Cardiac septum (tissue), 1 donor: ENCODE data around the gene SCGB3A1. TPM values are rescaled to one million over a fixed set of nuclear protein-coding genes. Genes with fewer than 3 reads are reported as not detected.

ENCODE experiments used
- DNase-seq: peaks from one replicate; pipeline ENCODE4 v3.0.0-alpha.2; 2020; ENCODE audit warnings: low spot score
- intact Hi-C: fragments of 100-400 bp; cut with DNase I; formaldehyde crosslinking; loops from one replicate; pipeline ENCODE4 v1.14.0; 2022
- long read RNA-seq: library from polyadenylated mRNA; unstranded; transcript quantifications from one replicate; pipeline ENCODE4 v2.0.0, GENCODE V29; 2021
- total RNA-seq: library from RNA; stranded (reverse); fragmentation: NEBNext Ultra II Directional; extraction: Animal tissue kit (Norgen Biotek cat#: 25700); gene quantifications from one replicate; pipeline ENCODE4 v1.2.1, GENCODE V29; 2021
- donor health status: DM: no; HTN: no; CAD: no.

Gene SCGB3A1, protein sequence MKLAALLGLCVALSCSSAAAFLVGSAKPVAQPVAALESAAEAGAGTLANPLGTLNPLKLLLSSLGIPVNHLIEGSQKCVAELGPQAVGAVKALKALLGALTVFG
- not detected for total RNA-seq
- long read RNA-seq, partial matches to known transcripts: 0 of 1 reads
- long read RNA-seq, other reads (novel, unspliced or antisense): 0 of 1 reads

DNA sequence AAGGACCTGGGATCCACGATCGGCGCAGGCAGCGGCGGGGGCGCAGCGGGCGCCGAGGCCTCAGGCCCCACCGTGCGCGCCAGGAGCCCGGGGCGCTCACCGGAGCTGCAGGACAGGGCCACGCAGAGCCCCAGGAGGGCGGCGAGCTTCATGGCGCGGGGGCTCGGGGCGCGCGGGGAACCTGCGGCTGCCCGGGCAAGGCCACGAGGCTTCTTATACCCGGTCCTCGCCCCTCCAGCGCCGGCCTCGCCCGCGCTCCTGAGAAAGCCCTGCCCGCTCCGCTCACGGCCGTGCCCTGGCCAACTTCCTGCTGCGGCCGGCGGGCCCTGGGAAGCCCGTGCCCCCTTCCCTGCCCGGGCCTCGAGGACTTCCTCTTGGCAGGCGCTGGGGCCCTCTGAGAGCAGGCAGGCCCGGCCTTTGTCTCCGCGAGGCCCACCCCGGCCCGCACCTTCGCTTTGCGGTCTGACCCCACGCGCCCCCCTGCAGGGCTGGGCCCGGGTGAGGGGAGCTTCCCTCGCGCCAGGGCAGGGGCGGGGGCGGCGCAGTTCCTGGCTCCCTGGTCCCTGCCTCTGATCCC, at the start of gene SCGB3A1:
Gene SCGB3A1, minus strand, starts transcription at position 189 of the 577 bp plus-strand sequence. Its CDS starts 37 bp downstream, at position 152.
- intact Hi-C loops: no loop called here
- DNase-seq: peak; percentile 60

DNA sequence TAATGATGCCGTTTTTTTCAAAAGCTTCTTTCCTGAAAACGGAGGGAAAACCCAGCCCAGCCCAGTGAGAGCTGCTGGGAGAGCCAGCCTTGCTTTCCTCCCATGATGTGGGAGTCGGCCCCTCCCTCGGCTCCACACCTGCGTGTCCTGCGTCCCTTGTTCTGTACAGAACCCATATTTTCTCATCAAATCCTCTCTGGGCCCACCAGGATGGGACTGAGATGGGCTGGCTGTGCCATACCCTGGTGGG, 49.2 kb upstream of the SCGB3A1 start:
- DNase-seq: peak; percentile 67
- intact Hi-C loops: no loop called here

DNA sequence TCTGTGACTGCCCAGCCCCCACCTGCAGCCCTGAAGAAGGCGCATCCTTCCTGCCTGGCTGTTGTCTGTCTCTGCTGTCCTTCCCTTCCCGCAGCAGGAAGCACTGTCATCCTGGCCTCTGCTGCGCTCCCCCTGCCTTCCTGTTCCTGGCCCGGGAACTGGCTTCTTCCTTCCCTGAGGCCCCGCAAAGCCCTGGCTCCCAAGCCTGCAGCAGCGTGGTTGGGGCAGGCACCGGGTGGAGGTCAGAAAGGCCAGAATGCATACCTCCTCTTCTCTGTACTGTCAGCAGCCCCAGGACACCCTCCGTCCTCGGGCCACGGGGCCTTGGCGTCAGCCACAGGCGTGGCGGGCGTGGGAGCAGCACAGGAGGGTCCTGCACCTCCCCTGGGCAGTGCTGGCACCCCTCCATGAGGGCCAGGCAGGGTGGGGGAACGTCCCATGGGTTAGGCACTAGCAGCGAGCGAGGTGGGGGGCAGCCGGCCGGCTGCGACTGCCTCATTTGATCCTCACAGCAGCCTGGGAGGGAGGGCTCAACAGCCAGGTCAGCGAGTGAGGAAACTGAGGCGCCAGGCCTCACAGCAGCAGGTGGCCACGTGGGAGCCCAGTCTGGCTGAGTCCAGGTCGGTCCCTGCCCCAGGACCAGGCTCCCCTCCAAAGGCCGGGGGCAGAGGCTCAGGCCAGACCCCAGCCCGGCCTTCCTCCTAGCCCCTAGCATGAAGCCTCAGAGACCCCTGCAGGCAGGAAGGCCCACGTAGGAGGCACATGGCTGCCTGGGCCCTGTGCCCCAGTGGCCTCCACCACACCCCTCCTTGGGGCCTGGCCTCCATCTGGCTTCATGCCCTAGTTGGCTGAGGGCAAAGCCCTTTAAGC, 48.7 kb upstream of the SCGB3A1 start:
- intact Hi-C loops: no loop called here
- DNase-seq: peak; percentile 67

DNA sequence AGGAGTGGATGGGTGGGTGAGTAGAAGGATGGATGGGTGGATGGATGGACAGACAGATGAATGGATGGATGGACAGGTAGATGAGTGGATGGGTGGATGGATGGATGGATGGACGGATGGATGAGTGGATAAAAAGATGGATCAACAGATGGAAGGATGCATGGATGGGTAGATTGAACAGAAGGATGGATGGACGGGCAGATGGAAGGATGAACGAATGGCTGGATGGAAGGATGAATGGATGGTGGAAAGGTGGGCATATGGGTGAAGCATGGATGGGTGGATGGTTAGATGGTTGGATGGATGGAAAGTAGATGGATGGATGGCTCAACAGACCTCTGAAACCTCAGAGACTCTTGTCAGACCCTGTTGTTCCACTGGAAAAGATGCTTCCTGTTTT, 48.0 kb upstream of the SCGB3A1 start:
- DNase-seq: no peak
- intact Hi-C loops: no loop called here

DNA sequence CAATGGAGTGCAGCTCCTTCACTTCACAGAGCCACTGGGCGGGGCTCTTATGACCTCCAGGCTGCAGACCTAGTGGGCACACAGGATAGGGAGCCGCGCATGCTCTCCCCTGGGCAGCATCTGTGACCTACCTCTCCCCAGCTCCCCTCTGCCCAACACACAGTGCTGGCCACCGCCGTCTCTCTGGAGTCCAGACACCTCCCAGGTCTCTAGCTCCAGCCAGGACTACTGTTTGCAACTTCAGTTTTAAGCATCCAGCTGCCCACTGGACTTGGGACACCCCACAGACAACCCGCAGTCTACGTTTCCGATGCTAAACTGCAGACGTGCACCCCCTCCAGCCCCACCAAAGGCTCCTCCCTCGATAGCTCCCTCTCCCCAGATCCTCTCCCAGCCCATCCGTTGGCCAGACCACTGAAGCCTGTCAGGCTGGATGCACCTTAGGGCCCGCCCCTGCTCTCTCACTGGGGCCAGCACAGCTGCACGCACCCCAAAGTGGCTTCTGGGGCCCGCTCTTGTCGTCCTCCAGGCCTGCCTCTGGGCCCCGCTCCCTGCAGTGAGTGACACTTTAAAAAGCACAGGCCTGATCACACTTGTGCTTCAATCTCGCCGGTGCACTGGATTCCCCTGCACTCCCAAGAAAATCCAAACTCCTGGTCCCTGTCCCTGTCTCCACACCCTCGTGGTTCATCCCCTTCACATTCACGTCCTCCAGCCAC, 46.8 kb upstream of the SCGB3A1 start:
- DNase-seq: peak; percentile 72
- intact Hi-C loops: no loop called here

DNA sequence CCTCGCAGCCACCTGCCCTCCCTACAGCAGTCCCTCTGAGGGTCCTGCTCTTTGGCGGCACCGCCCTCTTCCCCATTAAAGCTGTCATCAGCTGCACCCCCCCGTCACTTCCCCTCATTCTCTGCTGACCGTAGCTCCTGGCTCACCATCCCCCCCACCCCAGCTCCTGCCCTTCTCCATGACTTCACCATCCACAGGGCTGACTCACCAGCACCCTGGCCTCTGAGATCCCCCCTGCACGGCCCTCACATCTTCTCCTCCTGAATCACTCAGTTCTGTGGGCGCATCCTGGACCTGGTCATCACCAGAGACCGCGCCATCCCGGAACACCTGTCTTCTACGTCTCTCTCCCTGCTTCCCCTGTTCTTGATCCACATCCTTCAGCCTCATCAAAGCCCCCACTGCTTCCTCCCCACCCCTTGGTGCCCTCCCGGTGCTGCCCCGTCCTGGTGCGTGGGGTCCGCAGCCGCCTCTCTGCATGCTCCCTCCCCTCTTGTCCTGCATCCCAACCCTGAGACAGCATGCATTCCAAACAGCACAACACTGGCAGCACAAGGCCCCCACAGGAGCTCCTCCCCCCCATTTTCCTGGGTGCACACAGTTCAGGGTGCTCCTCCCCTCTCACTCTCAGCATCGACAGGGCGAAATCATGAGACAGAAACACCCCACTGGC, 45.2 kb upstream of the SCGB3A1 start:
- intact Hi-C loops: no loop called here
- DNase-seq: peak; percentile 67

DNA sequence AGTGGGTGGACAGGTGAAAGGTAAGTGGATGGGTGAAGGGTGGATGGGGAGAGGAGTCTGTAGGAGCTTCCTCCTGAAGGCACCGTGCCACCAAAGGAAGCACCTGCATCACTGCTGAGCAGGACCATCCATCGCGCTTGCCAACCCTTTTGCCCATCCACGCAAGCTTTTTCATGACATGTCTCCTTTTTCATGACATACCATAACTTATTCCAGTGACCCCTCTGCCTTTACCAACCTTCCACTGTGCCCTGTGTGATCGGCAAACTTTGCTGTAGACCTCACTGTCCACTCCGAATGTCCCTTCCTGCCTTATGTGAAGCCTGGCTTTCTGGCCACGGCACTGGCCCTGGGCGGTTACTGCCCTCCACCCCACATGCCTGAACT, 44.7 kb upstream of the SCGB3A1 start:
- intact Hi-C loops: no loop called here
- DNase-seq: peak; percentile 61

DNA sequence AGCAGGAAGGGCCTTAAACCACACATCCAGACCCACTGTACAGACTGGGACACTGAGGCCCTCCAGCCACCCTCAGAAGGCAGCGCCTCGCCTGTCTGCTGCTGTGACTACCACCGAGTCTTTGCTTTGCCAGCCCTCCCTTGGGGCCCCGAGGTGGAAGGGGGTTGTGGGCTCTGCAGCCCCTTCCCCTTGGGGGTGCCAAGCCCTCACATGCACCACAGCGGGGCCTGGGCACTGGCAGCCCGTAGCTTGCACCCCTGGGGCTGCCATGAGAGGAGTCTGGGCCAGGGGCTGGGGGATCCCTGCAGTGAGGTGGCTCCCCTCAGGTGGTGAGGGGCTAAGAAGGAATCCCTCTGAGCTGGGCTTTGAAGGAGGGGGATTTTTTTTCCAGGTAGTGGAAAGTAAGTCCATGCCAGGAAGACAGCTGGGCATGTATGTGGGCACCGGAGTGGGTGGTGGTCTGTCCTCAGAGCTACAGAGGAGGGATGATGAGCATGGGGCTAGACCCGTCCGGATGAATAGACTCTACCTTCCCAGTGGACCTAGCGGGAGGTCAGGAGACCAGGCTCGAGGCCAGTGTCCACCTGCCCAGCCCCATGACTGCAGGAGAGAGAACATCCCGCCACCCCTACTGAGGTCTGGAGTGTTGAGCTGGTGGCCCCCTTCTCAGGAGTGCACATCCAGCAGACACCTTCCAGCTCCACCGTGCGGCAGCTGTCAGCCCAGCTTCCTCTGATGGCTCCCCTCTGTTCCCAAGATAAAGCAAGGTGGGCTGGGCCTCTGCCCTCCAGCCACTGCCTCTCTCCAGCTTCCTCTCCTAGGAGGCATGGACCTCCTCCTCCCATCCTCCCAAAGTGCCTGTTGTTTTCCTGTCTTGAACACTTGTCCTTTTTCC, 42.2 kb upstream of the SCGB3A1 start:
- intact Hi-C loops: no loop called here
- no peak for DNase-seq

DNA sequence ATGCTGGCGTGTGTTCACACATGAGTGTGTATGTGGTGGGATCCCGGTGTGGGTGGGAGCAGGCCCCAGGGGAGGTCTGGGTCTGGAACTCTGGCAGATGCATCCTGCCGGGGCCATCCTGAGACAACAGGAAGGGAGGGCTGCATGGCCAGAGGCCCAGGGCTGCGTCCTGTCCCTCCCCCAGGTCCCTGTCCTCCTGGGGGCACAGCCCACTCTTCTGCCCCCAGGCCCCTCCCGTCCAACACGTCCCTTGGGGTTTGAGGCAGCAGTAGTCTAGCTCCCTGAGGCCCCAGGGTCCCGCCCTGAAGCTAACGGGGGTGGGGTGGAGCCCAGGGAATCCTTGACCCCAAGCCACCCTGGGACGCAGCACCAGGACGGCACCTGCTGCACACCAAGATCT, 41.5 kb upstream of the SCGB3A1 start:
- DNase-seq: no peak
- intact Hi-C loops: no loop called here

DNA sequence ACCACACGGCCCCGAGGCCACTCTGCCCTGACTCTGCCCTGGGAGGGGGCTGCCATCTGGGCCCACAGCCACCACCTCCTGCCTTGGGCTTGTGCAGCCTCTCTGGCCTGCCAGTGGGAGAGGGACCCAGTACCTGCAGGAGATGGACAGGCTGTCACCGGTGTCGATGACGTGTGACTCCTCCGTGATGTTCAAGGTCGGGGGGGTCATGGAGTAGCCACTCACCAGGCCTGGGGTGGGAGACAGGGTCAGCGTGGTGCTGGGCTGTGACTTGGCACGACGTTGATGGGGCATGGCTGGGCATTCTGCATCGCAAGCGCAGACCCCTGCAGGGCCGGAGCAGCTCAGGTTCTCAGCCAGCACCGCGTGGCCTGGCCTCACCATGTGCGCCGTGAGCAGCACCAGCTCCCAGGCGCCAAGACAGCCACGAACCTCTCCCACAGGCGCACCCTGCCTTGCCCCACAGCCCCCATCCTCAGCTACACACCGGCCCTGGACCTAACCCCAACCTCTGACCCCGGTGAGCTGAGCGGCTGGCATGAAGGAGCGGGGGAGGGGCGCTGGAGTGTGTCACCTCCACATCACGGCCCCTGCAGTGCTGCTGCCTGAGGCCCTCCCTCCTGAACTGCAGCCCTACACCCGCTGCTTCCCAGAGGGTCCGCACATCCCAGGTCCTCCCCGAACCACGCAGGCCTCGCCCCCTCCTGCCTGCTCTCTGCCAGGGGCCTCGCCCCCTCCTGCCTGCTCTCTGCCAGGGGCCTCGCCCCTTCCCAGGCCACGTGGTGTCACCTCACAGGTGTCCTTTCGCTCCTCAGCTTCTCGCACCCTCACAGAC, 40.5 kb upstream of the SCGB3A1 start:
- intact Hi-C loops: no loop called here
- no peak for DNase-seq

DNA sequence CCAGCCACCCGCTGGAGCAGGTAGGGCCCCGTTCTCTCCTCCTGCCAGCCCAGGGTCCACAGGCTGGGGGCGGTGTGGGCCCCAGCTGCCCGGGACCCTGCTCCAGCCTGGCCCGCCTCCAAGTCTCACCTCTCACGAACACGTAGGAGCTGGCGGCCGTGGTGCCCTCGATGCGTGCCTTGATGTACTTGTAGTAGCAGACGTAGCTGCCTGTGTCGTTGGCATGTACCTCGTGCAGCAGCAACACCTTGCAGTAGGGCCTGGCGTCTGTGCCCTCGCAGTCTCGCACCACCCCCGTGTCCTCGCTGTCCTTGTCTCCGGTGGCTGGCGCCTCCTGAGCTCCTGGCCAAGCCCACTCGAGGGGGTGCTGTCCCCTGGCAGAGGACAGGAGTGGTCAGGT, 39.1 kb upstream of the SCGB3A1 start:
- DNase-seq: no peak
- intact Hi-C loops: no loop called here

DNA sequence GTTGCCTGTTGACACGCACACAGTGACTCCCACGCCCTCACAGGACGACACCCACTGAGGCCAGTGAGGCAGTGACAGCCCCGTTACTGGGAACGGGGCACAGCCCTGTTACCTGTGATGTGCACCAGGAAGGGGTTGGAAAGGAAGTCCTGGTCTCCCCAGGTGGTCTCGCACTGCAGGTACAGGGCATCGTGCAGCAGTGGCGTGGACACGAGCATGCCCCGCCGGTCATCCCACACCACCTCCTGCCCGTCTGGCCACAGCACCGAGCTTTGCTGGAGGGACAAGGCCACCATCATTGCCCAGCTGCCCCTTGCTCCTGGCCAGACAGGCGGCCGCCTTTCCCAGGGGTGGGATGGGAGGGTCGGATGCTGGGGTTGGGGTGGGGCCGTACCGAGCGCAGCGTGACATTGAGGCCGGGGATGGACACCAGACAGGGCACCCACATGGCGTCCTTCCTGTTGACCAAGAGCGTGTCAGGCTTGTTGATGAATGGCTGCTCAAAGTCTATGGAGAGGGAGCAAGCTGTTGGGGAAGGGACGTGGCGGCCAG, 38.6 kb upstream of the SCGB3A1 start:
- no peak for DNase-seq
- intact Hi-C loops: no loop called here

DNA sequence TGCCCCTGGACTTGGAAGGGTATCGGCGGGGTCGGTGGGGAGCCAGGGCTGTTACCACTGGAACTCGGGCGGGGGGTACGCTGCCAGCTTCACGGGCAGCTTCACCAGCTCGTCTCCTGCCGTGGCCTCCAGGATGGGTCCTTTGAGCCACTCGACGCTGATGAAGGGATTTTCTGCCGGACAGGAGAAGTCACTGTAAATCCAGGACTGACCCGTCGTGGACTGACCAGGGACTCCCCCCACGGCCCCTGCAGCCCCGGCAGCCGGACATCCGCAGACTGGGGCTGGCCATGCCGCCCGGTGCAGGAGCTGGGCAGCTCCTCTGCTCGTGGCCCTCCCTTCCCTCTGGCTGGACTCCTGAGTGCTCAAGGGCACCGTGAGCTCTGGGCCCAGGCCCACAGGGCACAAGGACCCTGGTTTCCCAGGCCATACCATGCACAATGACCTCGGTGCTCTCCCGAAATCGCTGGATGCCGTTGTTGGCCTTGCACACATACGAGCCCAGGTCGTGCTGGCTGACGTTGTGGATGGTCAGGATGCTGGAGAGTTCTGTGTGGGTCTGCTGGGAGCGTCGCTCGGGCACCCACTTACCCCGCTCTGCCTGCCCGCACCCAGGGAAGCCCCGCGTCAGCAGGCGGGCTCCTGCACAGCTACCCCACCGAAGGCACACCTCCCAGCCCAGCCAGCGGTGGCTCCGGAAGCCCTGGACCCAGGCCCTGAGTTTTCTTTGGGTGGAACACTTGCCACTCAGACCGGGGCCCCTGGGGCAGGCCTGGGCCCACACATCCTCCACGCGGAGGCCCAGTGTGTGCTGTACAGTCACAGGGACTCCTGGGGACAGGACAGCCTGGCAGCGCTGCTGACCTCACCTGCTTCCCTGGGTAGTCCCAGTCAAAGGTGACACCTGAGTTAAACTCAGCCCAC, 37.8 kb upstream of the SCGB3A1 start:
- DNase-seq: no peak
- intact Hi-C loops: no loop called here

DNA sequence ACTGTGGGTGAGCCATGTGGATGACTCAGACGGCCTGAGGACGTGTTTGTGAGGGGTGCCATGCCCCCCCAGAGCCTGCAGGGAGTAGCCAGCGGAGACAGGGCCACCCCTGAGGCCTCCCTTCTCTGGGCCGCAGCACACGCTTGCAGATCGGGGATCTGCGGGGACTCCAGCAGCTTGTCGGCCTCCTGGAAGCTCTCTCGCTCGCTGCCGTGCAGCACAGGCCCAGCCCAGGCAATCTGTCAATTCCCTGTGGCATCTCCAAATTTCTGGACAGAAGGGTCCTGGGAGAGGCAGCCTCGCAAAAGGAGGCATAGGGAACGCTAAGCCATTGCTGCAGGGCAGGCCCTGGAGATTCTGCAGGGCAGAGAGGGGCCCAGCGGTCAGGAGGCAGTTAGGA, 36.9 kb upstream of the SCGB3A1 start:
- intact Hi-C loops: no loop called here
- no peak for DNase-seq

DNA sequence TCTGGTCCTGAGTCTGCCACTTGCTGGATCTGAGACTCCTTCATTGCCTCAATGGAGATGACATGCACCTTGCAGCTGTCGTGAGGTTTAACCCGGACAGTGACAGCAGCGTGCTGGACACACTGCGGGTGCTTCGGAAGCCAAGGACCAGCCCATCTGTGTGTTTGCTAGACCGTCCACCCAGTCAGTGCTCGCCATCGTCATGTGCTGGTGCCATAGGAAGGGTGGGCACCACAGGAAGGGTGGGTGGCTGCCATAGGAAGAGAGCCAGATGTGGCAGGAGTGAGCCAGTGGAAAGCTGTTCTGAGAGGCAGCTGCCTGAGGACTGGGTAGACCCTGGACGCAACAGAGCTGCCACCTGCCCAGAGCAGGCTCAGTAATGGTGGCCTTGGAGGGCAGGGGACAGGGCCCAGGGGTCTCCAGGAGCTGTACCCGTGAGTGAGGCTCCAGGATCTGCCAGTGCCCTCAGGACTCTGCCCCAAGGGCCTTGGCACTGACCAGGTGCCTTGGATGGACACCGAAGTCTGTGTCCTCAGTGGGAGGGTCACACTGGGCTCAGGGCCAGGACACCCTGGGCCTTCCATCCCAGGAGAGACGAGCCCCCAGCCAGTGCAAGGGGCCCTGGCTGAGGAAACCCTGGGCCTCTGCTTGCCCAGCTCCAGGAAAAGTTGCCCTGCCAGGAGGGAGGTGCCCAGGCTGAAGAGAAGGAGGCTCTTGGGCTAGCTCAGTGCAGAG, 36.3 kb upstream of the SCGB3A1 start:
- no peak for DNase-seq

DNA sequence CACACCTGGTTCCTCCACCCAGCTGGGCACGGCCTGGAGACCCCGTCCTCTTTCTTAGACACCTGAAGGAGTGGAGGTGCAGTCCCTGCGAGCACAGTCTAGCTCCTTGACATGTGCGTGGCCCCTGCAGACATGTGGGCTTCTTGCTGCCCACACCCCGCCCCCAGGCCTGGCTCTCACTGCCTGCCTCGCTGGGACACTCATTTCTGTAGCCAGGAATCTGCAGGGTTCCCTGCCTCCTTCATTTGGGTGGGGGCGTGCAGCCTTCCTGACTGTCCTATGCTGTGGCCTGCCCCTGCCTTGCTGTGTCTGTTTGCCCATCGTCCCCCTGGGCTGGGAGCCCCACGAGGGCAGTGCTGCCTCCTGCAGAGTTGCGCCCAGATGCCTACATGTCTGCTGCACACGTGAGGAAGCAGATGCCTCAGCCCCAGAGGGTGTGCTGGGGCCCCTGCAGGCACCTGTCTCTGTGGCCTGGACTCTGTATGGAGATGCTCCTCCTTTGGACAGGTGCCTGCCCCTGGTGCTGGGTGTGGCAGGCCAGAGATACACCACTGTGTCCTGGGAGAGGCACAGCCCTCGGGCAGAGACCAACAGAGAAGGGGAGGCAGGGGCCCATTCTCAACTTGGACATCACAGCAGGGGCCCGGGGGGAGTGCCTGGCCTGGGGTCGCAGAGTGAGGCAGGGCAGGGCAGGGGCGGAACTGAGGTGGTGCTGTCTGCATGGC, 35.5 kb upstream of the SCGB3A1 start:
- no peak for DNase-seq
- intact Hi-C loops: no loop called here

More for the DNA sequence above, 36.3 kb upstream of the SCGB3A1 start:
- intact Hi-C loops: no loop called here
